ENCODE measurements around the gene C17orf50. TPM values are rescaled to one million over a fixed set of nuclear protein-coding genes. Genes with fewer than 3 reads are reported as not detected.

Gene C17orf50
- polyA plus RNA-seq, 2 of the 4 experiments (the other 2 are of a cell fraction) = 0.19 to 0.22 TPM

DNA sequence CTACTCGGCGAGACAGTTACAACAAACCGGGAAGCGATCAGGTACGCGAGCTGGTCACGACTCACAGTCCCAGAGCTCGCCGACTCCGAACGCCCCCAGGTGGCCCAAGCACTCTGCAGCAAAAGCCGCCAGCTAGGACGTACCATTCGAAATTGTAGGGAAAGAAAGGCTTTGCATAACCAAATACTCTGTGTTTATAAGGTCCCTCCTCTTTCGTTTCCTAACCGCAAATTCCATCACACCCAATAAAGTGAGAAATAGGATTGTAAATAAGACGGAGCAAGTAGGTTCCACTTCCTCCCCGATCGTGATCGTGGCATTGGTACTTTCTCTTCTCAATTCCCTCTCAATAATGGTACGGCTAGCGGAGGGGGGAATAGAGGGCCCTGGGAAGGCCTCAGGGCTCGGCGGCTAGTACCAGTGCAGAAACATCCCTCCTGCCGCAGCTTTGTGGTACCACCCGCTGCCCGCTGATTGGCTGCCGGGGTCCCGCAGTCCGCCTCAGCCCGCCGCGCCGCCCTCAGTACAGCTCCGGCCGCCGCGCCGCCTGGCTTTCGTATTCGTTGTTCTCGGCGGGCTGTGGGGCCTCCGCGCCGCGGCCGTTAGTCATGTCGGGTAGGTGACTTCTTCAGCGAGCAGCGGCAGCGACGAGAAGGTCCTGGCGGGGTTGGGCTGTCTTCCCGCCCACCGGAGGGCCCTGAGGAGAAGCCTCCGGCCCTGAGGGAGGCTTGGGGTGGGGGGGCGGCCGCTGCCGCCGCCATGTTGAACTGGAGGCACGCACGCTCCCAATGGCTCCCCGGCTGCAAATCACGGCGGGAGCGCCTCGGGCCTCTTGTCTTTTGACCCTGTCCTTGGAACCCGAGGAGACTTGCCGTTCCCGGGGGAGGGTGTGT is 48.5 kb downstream of the C17orf50 start, which contains the start of gene TAF15 (continued):
- TF ChIP-seq RAD21 (conservative IDR thresholded peaks at IDR 0.05 in 1 of 2, IDR thresholded peaks at IDR 0.05 in 1 of 2) (peak; percentile 47 to 61; a peak in 3 of 5 replicates), CBX2 (IDR thresholded peaks at IDR 0.05; ENCODE audit: borderline replicate concordance, low read depth) (no peak), ZNF302 (CRISPR knock-in tag; IDR thresholded peaks at IDR 0.05) (no peak), CHD4 (IDR thresholded peaks at IDR 0.05; ENCODE audit: borderline replicate concordance) (no peak), HOXB13 (CRISPR knock-in tag; IDR thresholded peaks at IDR 0.05; ENCODE audit: low read depth) (no peak), CEBPB (IDR thresholded peaks at IDR 0.05) (peak in 1 of 2 experiments; percentile 13; a peak in 1 of 4 replicates), CBX8 (IDR thresholded peaks at IDR 0.05) (no peak), HEYL (CRISPR knock-in tag; IDR thresholded peaks at IDR 0.05) (no peak), EHMT2 (IDR thresholded peaks at IDR 0.05; ENCODE audit: low read depth) (no peak), E2F6 (IDR thresholded peaks at IDR 0.05; ENCODE audit: borderline replicate concordance, low read depth) (no peak; the same call in none of the 2 replicates), NFE2L2 (conservative IDR thresholded peaks at IDR 0.05; ENCODE audit: low read length) (no peak), HOXB5 (CRISPR knock-in tag; IDR thresholded peaks at IDR 0.05) (no peak), ZFP36 (IDR thresholded peaks at IDR 0.05; ENCODE audit: borderline replicate concordance, partially characterized antibody) (no peak), MAZ (IDR thresholded peaks at IDR 0.05; ENCODE audit: borderline replicate concordance, low read depth, low read length) (peak; percentile 61; the same call in 1 of the 2 replicates), JUN (IDR thresholded peaks at IDR 0.05) (peak; percentile 96 to 99), PHF8 (IDR thresholded peaks at IDR 0.05; ENCODE audit: borderline replicate concordance, low read depth) (peak; percentile 100), MYC (IDR thresholded peaks at IDR 0.05; ENCODE audit: borderline replicate concordance, low read length) (peak; percentile 44), RCOR1 (IDR thresholded peaks at IDR 0.05; ENCODE audit: low read depth, low read length) (no peak), SREBF2 (IDR thresholded peaks at IDR 0.05) (no peak), RFX5 (IDR thresholded peaks at IDR 0.05) (0 out of 2 replicates have a peak, but pooled peaks have one; percentile 38), RNF2 (IDR thresholded peaks at IDR 0.05; ENCODE audit: borderline replicate concordance, low read depth) (no peak), TP53 (CRISPR knock-in tag; IDR thresholded peaks at IDR 0.05) (no peak), USF2 (IDR thresholded peaks at IDR 0.05) (no peak), REST (IDR thresholded peaks at IDR 0.05) (no peak), ESRRA (IDR thresholded peaks at IDR 0.05; ENCODE audit: borderline replicate concordance, low read length) (no peak)
- TF ChIP-seq, protein P1, sequence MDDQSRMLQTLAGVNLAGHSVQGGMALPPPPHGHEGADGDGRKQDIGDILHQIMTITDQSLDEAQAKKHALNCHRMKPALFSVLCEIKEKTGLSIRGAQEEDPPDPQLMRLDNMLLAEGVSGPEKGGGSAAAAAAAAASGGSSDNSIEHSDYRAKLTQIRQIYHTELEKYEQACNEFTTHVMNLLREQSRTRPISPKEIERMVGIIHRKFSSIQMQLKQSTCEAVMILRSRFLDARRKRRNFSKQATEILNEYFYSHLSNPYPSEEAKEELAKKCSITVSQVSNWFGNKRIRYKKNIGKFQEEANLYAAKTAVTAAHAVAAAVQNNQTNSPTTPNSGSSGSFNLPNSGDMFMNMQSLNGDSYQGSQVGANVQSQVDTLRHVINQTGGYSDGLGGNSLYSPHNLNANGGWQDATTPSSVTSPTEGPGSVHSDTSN (IDR thresholded peaks at IDR 0.05) = peak; percentile 60; the same call in 1 of the 2 replicates
- TF ChIP-seq, protein P2, sequence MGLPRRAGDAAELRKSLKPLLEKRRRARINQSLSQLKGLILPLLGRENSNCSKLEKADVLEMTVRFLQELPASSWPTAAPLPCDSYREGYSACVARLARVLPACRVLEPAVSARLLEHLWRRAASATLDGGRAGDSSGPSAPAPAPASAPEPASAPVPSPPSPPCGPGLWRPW (IDR thresholded peaks at IDR 0.05) = no peak
- TF ChIP-seq, protein P3, sequence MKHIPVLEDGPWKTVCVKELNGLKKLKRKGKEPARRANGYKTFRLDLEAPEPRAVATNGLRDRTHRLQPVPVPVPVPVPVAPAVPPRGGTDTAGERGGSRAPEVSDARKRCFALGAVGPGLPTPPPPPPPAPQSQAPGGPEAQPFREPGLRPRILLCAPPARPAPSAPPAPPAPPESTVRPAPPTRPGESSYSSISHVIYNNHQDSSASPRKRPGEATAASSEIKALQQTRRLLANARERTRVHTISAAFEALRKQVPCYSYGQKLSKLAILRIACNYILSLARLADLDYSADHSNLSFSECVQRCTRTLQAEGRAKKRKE (CRISPR knock-in tag; IDR thresholded peaks at IDR 0.05; ENCODE audit: low read depth) = no peak
- TF ChIP-seq, protein P4, sequence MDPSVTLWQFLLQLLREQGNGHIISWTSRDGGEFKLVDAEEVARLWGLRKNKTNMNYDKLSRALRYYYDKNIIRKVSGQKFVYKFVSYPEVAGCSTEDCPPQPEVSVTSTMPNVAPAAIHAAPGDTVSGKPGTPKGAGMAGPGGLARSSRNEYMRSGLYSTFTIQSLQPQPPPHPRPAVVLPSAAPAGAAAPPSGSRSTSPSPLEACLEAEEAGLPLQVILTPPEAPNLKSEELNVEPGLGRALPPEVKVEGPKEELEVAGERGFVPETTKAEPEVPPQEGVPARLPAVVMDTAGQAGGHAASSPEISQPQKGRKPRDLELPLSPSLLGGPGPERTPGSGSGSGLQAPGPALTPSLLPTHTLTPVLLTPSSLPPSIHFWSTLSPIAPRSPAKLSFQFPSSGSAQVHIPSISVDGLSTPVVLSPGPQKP (IDR thresholded peaks at IDR 0.05; ENCODE audit: low read depth, low read length) = no peak
- TF ChIP-seq, protein P5, sequence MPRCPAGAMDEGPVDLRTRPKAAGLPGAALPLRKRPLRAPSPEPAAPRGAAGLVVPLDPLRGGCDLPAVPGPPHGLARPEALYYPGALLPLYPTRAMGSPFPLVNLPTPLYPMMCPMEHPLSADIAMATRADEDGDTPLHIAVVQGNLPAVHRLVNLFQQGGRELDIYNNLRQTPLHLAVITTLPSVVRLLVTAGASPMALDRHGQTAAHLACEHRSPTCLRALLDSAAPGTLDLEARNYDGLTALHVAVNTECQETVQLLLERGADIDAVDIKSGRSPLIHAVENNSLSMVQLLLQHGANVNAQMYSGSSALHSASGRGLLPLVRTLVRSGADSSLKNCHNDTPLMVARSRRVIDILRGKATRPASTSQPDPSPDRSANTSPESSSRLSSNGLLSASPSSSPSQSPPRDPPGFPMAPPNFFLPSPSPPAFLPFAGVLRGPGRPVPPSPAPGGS (IDR thresholded peaks at IDR 0.05) = peak; percentile 98

All from A549 (cell line).